Stimulated activated CD4-positive, alpha-beta T cell treated with anti-CD3 and anti-CD28 coated beads, Interleukin-15, amount 100 ng/mL, for 24 hours (primary cell): ENCODE data around the gene FAAH.
"Not testable (repeated sequence)": the region's sequence is repeated elsewhere in the genome, so short reads cannot be mapped to it uniquely, and the experiment has no call there.

Experiments used
- DNase-seq: peaks from one replicate; pipeline ENCODE4 v3.0.0-alpha.2; 2020

The FAAH gene

DNA sequence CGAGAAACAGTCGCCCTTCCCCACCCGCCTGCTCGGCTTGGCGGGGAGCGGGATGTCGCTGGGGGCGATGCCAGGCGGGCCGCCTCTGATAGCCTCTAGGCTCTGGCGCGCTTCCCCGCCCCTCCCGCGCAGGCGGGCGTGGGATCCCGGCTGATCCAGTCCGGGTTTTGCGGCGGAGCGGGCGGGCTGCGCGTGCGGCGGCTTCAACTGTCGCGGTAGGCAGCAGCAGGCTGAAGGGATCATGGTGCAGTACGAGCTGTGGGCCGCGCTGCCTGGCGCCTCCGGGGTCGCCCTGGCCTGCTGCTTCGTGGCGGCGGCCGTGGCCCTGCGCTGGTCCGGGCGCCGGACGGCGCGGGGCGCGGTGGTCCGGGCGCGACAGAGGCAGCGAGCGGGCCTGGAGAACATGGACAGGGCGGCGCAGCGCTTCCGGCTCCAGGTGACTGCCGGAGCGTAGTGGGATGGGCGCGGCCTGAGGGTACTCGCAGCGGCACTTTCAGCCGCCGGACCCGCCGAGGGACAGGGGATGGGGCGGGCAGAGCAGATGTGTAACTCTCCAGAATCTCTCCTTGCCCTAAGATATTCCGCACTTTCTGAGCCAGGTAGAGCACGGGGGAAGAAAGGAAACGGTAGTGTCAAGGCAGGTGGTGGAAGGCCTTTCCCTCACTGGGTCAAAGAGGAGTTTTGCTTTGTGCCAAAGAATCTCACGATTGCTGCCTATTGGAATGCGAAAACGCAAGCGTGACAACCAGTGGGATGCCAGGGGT is at the start of gene FAAH:
FAAH (plus strand) TSS at position 210 of the 764 bp plus-strand sequence; CDS start at position 242, 32 bp downstream.
- DNase-seq: peak; percentile 65

GRCh38 chr1:46344481-46344880 is 49.6 kb upstream of the FAAH start:
- DNase-seq: no peak

DNA sequence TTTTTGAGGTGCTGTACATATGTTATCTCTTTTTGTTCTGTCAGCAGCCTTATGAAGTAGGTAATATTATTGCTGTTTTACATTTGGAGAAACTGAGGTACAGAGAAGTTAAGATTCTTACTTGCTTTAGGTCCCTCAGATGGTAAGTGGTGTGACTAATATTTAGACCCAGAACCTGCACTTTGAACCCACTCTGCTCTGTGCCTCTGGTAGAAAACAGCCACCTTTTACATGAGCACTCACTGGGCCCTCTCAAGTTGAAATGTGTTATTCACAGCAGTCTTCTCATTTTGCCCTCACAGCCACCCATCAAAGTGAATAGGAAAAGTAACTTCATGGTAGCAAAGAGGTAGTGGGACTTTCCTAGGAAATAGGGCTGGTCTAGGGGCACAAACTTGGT is 48.8 kb upstream of the FAAH start:
- no peak for DNase-seq

GRCh38 chr1:46352363-46352762 is 41.8 kb upstream of the FAAH start:
- DNase-seq: no peak

GRCh38 chr1:46355920-46356319 is 38.2 kb upstream of the FAAH start:
- not testable (repeated sequence) for DNase-seq

DNA sequence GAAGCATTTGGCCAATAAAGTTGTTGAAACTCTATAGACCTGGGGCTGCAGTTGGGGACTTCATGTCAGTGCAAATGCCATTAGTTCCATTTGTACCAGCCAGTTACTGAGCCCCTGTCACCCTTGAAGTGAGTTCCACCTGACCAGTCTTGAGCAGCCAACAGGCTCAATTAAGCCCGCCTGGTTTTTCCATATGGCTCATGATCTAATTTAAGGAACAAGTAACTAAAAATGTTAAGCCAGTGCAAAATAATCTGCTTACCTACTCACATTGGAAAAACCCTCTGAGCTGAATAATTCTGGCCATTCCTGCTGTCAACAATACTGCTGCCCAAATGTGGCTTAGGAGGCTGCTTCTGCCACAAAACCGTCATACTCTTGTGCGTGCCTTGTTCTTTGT is 32.0 kb upstream of the FAAH start:
- no peak for DNase-seq

- no peak for DNase-seq
These were observed 31.0 kb upstream of the FAAH start for GRCh38 chr1:46363121-46363520.

- DNase-seq: no peak
These were observed 29.5 kb upstream of the FAAH start for GRCh38 chr1:46364612-46365011.

DNA sequence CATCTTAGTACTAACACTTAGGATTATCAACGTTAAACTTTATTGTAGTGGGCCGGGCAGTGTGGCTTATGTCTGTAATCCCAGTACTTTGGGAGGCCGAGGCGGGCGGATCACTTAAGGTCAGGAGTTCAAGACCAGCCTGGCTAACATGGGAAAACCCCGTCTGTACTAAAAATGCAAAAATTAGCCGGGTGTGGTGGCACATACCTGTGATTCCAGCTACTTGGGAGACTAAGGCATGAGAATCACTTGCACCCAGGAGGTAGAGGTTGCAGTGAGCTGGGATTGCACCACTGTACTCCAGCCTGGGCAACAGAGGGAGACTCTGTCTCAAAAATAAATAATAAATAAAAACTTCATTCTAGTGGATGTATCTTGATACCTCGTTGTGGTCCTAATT is 28.3 kb upstream of the FAAH start:
- not testable (repeated sequence) for DNase-seq

DNA sequence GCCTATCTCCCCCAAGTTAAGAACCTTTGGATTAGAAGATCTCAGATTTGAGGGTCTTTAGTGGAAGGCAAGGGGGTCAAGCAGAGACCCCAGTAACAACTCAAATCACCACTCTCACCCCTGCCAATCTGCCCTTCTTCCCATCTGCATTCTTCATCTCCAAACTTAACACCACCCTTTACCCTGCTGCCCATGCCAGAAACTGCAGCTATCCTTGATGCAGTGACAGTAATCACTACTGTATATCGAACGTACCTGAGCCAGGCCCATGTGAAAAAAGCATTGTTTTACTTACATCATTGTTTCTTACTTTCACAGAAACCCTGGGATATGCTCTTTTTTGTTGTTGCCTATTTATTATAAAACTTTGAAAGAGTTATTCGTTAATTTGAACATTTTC is 27.0 kb upstream of the FAAH start:
- DNase-seq: no peak

DNA sequence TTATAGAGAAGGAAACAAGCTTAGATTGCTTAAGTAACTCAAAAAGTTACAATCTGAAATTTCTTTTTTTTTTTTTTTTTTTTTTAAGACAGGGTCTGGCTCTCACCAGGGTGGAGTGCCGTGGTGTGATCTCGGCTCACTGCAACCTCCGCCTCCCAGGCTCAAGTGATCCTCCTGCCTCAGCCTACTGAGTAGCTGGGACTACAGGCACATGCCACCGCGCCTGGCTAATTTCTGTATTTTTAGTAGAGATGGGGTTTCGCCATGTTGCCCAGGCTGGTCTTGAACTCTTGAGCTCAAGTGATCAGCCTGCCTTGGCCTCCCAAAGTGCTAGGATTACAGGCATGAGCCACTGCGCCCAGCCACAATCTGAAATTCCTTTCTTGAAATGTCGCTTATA is 26.4 kb upstream of the FAAH start:
- DNase-seq: not testable (repeated sequence)

- no peak for DNase-seq
These were observed 25.3 kb upstream of the FAAH start for GRCh38 chr1:46368791-46369190.

- no peak for DNase-seq
These were observed 24.4 kb upstream of the FAAH start for GRCh38 chr1:46369542-46370213.

- DNase-seq: no peak
These were observed 23.9 kb upstream of the FAAH start for GRCh38 chr1:46370214-46370633.

DNA sequence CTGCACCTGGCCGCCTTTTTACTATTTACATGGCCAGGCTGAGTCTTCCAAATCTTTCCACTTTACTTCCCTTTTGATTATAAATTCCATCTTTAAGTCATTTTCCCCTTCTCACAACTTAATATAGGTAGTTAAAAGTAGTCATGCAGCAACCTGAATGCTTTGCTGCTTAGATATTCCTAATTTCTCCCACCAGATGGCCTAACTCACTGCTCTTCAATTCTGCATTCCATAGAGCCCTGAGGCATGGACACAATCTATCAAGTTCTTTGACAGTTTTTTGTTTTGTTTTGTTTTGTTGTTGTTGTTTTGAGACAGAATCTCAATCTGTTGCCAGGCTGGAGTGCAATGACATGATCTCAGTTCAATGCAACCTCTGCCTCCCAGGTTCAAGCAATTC is 21.7 kb upstream of the FAAH start:
- no peak for DNase-seq

GRCh38 chr1:46379996-46380395 is 14.1 kb upstream of the FAAH start:
- DNase-seq: no peak

- DNase-seq: no peak
These were observed 13.6 kb upstream of the FAAH start for GRCh38 chr1:46380508-46380907.

- DNase-seq: no peak
These were observed 607 bp upstream of the FAAH start for GRCh38 chr1:46393510-46393909.

DNA sequence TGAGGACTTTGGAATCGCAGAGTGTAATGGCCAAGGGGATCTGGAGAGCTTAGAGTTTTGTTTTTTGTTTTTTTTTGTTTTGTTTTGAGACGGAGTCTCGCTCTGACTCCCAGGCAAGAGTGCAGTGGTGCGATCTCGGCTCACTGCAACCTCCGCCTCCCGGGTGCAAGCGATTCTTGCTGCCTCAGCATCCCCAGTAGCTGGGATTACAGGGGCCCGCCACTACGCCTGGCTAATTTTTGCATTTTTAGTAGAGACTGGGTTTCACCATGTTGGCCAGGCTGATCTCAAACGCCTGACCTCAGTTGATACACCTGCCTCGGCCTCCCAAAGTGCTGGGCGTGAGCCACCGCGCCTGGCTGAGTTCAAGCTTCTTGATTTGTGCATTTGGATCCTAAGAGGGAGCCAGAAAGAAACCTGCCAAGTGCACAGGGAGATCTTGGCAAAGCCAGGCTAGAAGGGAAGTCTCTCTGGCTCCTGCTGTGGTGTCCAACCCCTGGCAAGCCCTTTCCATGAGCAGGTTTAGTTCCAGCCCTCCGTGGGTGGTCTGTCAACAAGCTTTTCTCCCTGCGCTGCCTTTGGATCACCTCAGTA is 852 bp downstream of the FAAH start:
- DNase-seq: no peak

- DNase-seq: no peak
These were observed 2.6 kb downstream of the FAAH start for GRCh38 chr1:46396441-46397398.

DNA sequence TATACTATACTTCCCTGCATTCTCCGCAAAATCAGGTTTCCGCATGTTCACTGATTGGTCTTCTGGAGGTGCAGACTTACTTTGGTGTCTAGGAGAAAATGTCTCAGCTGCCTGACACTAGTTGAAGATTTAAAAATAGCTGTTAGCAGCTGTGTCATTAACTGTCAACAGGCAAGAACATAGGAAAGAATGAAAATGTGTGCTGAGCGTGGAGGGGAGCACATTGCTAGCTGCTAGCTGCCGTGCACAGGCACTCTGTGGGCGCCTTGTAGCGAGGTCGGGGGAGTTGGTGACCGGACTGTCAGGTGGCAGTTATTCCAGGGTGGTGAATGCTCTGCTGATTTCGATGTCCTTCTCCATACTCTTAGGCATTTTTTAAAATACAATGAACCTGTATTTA is 5.2 kb downstream of the FAAH start:
- no peak for DNase-seq

DNA sequence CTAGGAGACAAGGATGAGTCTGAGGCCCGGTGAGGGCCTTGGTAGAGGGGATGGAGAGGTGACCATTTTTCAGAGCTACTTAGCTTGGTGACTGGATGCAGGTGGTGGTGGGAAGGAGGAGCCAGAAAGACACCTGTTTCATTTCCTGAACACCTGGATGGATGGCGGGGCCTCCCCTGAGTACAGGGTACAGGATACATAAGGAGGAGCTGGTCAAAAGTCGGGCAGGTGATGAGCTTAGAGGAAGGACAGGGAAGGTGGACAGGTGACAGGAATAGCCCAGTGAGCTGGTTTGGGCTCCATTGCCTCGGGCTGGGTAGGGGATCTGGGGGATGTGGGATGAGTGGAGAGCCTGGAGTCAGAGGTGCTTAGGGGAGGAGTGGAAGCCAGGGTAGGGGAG is 6.3 kb downstream of the FAAH start:
- DNase-seq: no peak
